PFSK-1 (cell line): ENCODE measurements around the gene BCAS2.

ENCODE experiments used
- POLR2AphosphoS5 ChIP-seq: IDR thresholded peaks from 2 replicates; pipeline ENCODE4 v1.6.1; 2012; ENCODE audit warnings: low read depth, mild to moderate bottlenecking, control low read depth, low read length, moderate library complexity
- SIN3A ChIP-seq: IDR thresholded peaks from 2 replicates; pipeline ENCODE4 v1.6.1; 2012; ENCODE audit warnings: mild to moderate bottlenecking, low read length, moderate library complexity, borderline replicate concordance; ENCODE audit not compliant: insufficient read depth
- TAF1 ChIP-seq: IDR thresholded peaks from 2 replicates; pipeline ENCODE4 v1.6.1; 2012; ENCODE audit warnings: low read length, control low read depth, borderline replicate concordance; ENCODE audit not compliant: insufficient read depth
- TF ChIP-seq, protein P1 (sequence below), 2 experiments: IDR thresholded peaks; 2 replicates each; pipeline versions ENCODE4 v1.6.1 to v1.8.0; 2011 to 2012; ENCODE audit warnings: low read depth in 2 of 2, low read length in 2 of 2, control low read depth in 1 of 2, inconsistent platforms in 1 of 2, mild to moderate bottlenecking in 1 of 2, moderate library complexity in 1 of 2; ENCODE audit not compliant: insufficient read depth in 1 of 2

DNA sequence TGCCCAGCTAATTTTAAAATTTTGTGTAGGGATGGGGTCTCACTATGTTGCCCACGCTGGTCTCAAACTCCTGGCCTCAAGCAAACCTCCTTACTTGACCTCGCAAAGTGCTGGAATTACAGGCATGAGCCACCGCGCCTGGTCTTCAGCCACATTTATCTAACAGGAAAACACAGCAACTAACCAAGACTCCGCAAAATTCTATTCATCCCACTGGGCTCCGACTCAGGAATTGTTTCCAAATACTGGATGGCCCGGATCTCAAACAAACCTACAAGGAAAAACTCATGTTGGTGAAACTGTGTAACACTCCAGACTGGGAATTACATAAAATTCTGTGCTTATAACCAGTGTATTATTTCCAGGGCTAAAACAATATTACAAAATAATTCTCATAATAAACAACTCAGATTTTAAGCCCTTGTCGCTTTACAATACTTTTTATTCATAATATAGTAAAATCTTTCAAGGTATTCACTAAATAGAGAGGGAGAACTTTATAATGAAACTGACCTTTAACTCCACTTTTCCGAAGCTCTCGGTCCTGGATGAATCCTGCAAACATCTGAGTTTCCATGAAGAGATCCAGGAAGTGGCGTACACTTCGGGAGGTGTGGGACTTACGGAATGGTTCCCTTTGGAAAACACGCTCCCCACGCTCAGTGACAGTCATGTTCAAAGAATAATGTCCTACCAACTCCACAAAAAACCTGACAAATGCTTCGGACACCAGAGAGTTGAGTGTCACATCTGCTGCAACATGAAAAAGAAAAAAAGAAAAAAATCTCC is 6.0 kb upstream of the BCAS2 start:
- no peak for TF ChIP-seq POLR2AphosphoS5
- no peak for TF ChIP-seq TAF1
- TF ChIP-seq, protein P1, sequence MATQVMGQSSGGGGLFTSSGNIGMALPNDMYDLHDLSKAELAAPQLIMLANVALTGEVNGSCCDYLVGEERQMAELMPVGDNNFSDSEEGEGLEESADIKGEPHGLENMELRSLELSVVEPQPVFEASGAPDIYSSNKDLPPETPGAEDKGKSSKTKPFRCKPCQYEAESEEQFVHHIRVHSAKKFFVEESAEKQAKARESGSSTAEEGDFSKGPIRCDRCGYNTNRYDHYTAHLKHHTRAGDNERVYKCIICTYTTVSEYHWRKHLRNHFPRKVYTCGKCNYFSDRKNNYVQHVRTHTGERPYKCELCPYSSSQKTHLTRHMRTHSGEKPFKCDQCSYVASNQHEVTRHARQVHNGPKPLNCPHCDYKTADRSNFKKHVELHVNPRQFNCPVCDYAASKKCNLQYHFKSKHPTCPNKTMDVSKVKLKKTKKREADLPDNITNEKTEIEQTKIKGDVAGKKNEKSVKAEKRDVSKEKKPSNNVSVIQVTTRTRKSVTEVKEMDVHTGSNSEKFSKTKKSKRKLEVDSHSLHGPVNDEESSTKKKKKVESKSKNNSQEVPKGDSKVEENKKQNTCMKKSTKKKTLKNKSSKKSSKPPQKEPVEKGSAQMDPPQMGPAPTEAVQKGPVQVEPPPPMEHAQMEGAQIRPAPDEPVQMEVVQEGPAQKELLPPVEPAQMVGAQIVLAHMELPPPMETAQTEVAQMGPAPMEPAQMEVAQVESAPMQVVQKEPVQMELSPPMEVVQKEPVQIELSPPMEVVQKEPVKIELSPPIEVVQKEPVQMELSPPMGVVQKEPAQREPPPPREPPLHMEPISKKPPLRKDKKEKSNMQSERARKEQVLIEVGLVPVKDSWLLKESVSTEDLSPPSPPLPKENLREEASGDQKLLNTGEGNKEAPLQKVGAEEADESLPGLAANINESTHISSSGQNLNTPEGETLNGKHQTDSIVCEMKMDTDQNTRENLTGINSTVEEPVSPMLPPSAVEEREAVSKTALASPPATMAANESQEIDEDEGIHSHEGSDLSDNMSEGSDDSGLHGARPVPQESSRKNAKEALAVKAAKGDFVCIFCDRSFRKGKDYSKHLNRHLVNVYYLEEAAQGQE (IDR thresholded peaks at IDR 0.05; ENCODE audit: insufficient read depth in 1 of 2, low read depth in 2 of 2, low read length in 2 of 2) = no peak
- TF ChIP-seq SIN3A = no peak
